HepG2 (cell line): ENCODE measurements around the gene FXYD5. TPM values are rescaled to one million over a fixed set of nuclear protein-coding genes. Genes with fewer than 3 reads are reported as not detected.

ENCODE experiments used
- ATAC-seq: fragments of 200-7000 bp; cut with Tn5 transposase; 3 replicates; pipeline ENCODE4 v1.9.1; 2020; ENCODE audit warnings: mild to moderate bottlenecking, moderate library complexity
- BruUV-seq: library from RNA; stranded (reverse); fragments of 400-500 nt; replicated peaks from 2 replicates; lab custom pipeline; 2021; lab: Mats Ljungman, UMichigan
- CTCF ChIA-PET: fragments of 300-600 bp; formaldehyde crosslinking; extraction: SDS; loops from one replicate; lab custom pipeline; 2021; ENCODE audit warnings: low total read pairs, inconsistent platforms, low intra/inter-chr PET ratio; lab: Yijun Ruan, JAX
- POLR2A ChIA-PET: fragments of 350-600 bp; sonication (Branson Sonifier 250); formaldehyde crosslinking; loops from one replicate; lab custom pipeline; 2020; ENCODE audit warnings: antibody characterized with exemption, inconsistent platforms; lab: Yijun Ruan, JAX
- DNase-seq: peaks from one replicate; pipeline ENCODE4 v3.0.0-alpha.2; 2015; ENCODE audit warnings: low spot score
- FAIRE-seq: peaks from 3 replicates; lab custom pipeline; 2011; peaks lifted over from hg19 to GRCh38; lab: Jason Lieb, UNC
- H2AFZ ChIP-seq: one replicate; pipeline ENCODE4 v1.6.1; 2011; ENCODE audit warnings: low read length, inconsistent platforms
- H3K27ac ChIP-seq: fragments of 300-600 bp; 3 replicates; pipeline ENCODE4 v1.8.0; 2011; ENCODE audit warnings: mixed run types, mild to moderate bottlenecking, mixed read lengths, low read length, inconsistent platforms; ENCODE audit not compliant: insufficient read depth; ENCODE audit errors: extremely low read length
- H3K27me3 ChIP-seq, 2 experiments: fragments of 200-600 bp in 1 of 2; 2 replicates in 1 of 2; 3 replicates in 1 of 2; pipeline versions ENCODE4 v1.6.0 to v1.8.0; 2011; ENCODE audit warnings: low read length in 2 of 2, mild to moderate bottlenecking in 2 of 2, moderate library complexity in 2 of 2, inconsistent platforms in 1 of 2; ENCODE audit not compliant: insufficient read depth in 2 of 2, control insufficient read depth in 1 of 2
- H3K36me3 ChIP-seq, 2 experiments: fragments of 200-600 bp in 1 of 2; replicated peaks in 1 of 2; 2 replicates in 1 of 2; 3 replicates in 1 of 2; pipeline versions ENCODE4 v1.5.1 to v1.8.0; 2011; ENCODE audit warnings: low read length in 2 of 2, inconsistent platforms in 1 of 2; ENCODE audit not compliant: insufficient read depth in 2 of 2, control insufficient read depth in 1 of 2
- H3K4me1 ChIP-seq: 2 replicates; pipeline ENCODE4 v1.5.1; 2012; ENCODE audit warnings: low read length, inconsistent platforms; ENCODE audit not compliant: insufficient read depth
- H3K4me2 ChIP-seq: 2 replicates; pipeline ENCODE4 v1.6.0; 2011; ENCODE audit warnings: low read depth, low read length, inconsistent platforms
- H3K4me3 ChIP-seq, 3 experiments: fragments of 200-600 bp in 1 of 3; sonication (generic), shearing (Covaris generic) in 1 of 3; replicated peaks in 1 of 3; 2 replicates each; pipeline ENCODE4 v1.5.1; 2011 to 2016; ENCODE audit warnings: low read length in 3 of 3, inconsistent platforms in 2 of 3, low read depth in 2 of 3, mild to moderate bottlenecking in 2 of 3, control low read depth in 1 of 3, mixed read lengths in 1 of 3; ENCODE audit not compliant: insufficient read depth in 1 of 3
- H3K79me2 ChIP-seq: one replicate; pipeline ENCODE4 v1.6.1; 2011; ENCODE audit warnings: low read length, inconsistent platforms; ENCODE audit not compliant: insufficient read depth
- H3K9ac ChIP-seq: 2 replicates; pipeline ENCODE4 v1.6.0; 2011; ENCODE audit warnings: mild to moderate bottlenecking, low read depth, low read length, inconsistent platforms; ENCODE audit not compliant: insufficient read depth
- H3K9me3 ChIP-seq: 2 replicates; pipeline ENCODE4 v1.5.1; 2012; ENCODE audit warnings: mild to moderate bottlenecking, low read length
- H4K20me1 ChIP-seq: 2 replicates; pipeline ENCODE4 v1.6.0; 2011; ENCODE audit warnings: inconsistent platforms, mild to moderate bottlenecking, low read length, moderate library complexity; ENCODE audit not compliant: insufficient read depth
- GABPB1 ChIP-seq: IDR thresholded peaks from 2 replicates; pipeline ENCODE4 v1.6.1; 2016; ENCODE audit warnings: mild to moderate bottlenecking, missing genetic modification reagents, moderate library complexity, missing compliant biosample characterization
- GTF3A ChIP-seq: sonication (generic); formaldehyde crosslinking; conservative IDR thresholded peaks from 2 replicates; pipeline ENCODE4 v1.4.0; 2020; ENCODE audit warnings: mild to moderate bottlenecking, missing genetic modification reagents
- HIC2 ChIP-seq: sonication (generic); formaldehyde crosslinking; IDR thresholded peaks from 2 replicates; pipeline ENCODE4 v1.9.0; 2022; ENCODE audit warnings: low read depth, missing genetic modification reagents
- HOXA3 ChIP-seq: sonication (generic); formaldehyde crosslinking; IDR thresholded peaks from 2 replicates; pipeline ENCODE4 v1.5.0; 2020; ENCODE audit warnings: missing genetic modification reagents
- IRF2 ChIP-seq: IDR thresholded peaks from 2 replicates; pipeline ENCODE4 v1.6.1; 2018; ENCODE audit warnings: missing genetic modification reagents, missing compliant biosample characterization
- REPIN1 ChIP-seq: sonication (generic); formaldehyde crosslinking; IDR thresholded peaks from 2 replicates; pipeline ENCODE4 v1.8.0; 2022; ENCODE audit warnings: missing genetic modification reagents, low read depth, mild to moderate bottlenecking, borderline replicate concordance
- ZBTB21 ChIP-seq: sonication (generic); formaldehyde crosslinking; IDR thresholded peaks from 2 replicates; pipeline ENCODE4 v1.4.0; 2020; ENCODE audit warnings: missing genetic modification reagents
- ZNF724P ChIP-seq: sonication (generic); formaldehyde crosslinking; IDR thresholded peaks from 2 replicates; pipeline ENCODE4 v1.8.0; 2022; ENCODE audit warnings: missing genetic modification reagents, borderline replicate concordance
- WGBS: methylation state at CpG from one replicate; pipeline ENCODE4 v1.1.6; 2017; ENCODE audit warnings: low lambda C conversion rate; 5-methylcytosine and 5-hydroxymethylcytosine counted together
- in situ Hi-C: cut with HindIII; loops from 2 replicates; pipeline ENCODE4 v1.10.0; 2017; ENCODE audit warnings: low pct_unique_long_range_greater_than_20kb; ENCODE audit not compliant: extremely low pct_ligation_motif_present
- intact Hi-C: fragments of 100-400 bp; cut with micrococcal nuclease; formaldehyde crosslinking; loops from one replicate; pipeline ENCODE4 v1.10.0; 2022; ENCODE audit not compliant: unreplicated experiment
- polyA plus RNA-seq, 8 experiments: library from polyadenylated mRNA; depleted of rRNA in 3 of 8; stranded (reverse) in 7 of 8; unstranded in 1 of 8; fragments of >200 nt; fragmentation: Illumina TruSeq in 4 of 8; extraction: Trizol in 4 of 8; gene quantifications; 2 replicates each; pipeline versions ENCODE4 v1.2.1 to v1.2.3, GENCODE V29; 2011 to 2016; ENCODE audit warnings: low read depth in 4 of 8, missing spikeins in 1 of 8, mixed read lengths in 1 of 8; ENCODE audit not compliant: insufficient read depth in 1 of 8
- total RNA-seq, 5 experiments: library from RNA; depleted of rRNA; stranded (reverse); fragments of >200 nt; fragmentation: Illumina TruSeq; extraction: Trizol; gene quantifications; 2 replicates each; pipeline ENCODE4 v1.2.3, GENCODE V29; 2016; ENCODE audit warnings: low read depth in 1 of 5
- TF ChIP-seq, protein P1 (sequence below): sonication (generic); formaldehyde crosslinking; IDR thresholded peaks from 2 replicates; pipeline ENCODE4 v1.5.0; 2020; ENCODE audit warnings: mild to moderate bottlenecking, missing genetic modification reagents
- TF ChIP-seq, protein P2 (sequence below): sonication (generic); formaldehyde crosslinking; IDR thresholded peaks from 2 replicates; pipeline ENCODE4 v1.4.0; 2020; ENCODE audit warnings: missing genetic modification reagents
- TF ChIP-seq, protein P3 (sequence below): sonication (generic); formaldehyde crosslinking; IDR thresholded peaks from 2 replicates; pipeline ENCODE4 v1.5.0; 2020; ENCODE audit warnings: missing genetic modification reagents

FXYD5 gene
- total and polyA plus RNA-seq, 2 of the 13 experiments (the other 11 are each of a cell fraction or from before 2014, with no cell fraction given): 0.65 TPM; not detected in 1

DNA sequence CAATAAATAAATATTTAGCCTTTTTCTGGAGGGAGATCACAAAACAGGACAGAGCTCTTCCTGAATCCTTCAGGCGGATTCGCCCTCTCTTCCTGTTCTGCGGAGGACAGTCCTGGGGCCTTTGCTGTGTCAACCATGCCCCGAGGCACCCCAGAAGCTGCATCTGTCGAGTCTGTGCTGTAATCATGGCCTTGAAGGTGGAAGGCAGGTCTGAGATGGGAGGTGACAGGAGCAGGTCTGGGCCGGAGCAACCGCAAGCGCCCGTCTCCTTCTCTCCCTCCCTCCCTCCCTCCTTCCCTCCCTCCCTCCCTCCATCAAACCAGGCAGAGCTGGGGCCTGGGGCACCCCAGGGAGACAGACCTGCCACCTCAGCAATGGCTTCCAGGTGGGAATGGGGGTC lies 43.6 kb upstream of the FXYD5 start (continued):
- TF ChIP-seq, protein P1, sequence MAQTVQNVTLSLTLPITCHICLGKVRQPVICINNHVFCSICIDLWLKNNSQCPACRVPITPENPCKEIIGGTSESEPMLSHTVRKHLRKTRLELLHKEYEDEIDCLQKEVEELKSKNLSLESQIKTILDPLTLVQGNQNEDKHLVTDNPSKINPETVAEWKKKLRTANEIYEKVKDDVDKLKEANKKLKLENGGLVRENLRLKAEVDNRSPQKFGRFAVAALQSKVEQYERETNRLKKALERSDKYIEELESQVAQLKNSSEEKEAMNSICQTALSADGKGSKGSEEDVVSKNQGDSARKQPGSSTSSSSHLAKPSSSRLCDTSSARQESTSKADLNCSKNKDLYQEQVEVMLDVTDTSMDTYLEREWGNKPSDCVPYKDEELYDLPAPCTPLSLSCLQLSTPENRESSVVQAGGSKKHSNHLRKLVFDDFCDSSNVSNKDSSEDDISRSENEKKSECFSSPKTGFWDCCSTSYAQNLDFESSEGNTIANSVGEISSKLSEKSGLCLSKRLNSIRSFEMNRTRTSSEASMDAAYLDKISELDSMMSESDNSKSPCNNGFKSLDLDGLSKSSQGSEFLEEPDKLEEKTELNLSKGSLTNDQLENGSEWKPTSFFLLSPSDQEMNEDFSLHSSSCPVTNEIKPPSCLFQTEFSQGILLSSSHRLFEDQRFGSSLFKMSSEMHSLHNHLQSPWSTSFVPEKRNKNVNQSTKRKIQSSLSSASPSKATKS (CRISPR knock-in tag): no peak

DNA sequence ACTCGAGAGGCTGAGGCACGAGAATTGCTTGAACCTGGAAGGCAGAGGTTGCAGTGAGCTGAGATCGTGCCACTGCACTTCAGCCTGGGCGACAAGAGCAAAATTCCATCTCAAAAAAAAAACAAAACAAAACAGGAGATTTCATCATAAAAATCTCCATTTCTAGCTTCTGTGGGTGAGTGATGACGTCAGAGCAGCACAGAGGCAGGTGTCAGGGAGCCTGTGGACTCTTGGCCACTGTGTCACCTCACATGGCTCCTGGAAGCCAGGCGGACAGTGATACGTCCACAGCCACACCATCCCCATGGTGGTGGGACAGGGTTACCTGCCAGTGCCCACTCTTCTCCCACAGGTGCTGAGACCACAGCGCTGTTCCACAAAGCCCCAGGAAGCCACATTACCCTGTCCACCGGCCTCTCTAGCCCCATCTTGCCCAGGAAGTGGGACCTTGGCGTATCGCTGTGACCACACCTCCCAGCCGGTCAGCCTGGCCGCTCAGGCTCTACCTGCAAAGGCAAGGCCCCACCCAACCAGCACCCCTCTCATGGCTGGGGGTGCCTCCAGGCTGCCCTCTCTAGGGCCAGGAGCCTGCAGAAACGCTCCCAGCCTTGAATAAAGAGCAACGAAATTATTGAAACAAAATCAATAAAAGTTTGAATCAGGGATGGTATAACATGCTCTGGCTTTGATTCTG lies 41.4 kb upstream of the FXYD5 start:
- H3K79me2 ChIP-seq: no peaks in the 10 kb centered on the region
- no peak for ATAC-seq
- peak overlapping the region; percentile 57 for H3K4me2 ChIP-seq
- intact Hi-C loops: no loop called here
- BruUV-seq: no TSS peak
- WGBS: 45% methylated on average over 14 of the region's 15 CpGs
- peak overlapping the region in 1 of 3 experiments; percentile 25; a peak in 1 of 6 replicates for H3K4me3 ChIP-seq
- ChIA-PET POLR2A (no interaction called here), CTCF (no interaction called here)
- peaks cover 84% of the 10 kb centered on the region for H3K4me1 ChIP-seq
- DNase-seq: peak; percentile 17
- 0 out of 5 replicates have a peak, but pooled peaks cover 0 to 6% of the 10 kb centered on the region in 2 experiments for H3K27me3 ChIP-seq
- H4K20me1 ChIP-seq: no peaks in the 10 kb centered on the region
- no peak for FAIRE-seq
- no peaks in the 10 kb centered on the region for H3K36me3 ChIP-seq
- in situ Hi-C loops: no loop called here
- H2AFZ ChIP-seq: no peak overlapping the region
- H3K9ac ChIP-seq: no peak overlapping the region
- no peak overlapping the region for H3K27ac ChIP-seq
- H3K9me3 ChIP-seq: no peaks in the 10 kb centered on the region
- TF ChIP-seq GTF3A (CRISPR knock-in tag) (no peak), HOXA3 (peak; percentile 30; the same call in 1 of the 2 replicates), GABPB1 (CRISPR knock-in tag) (peak; percentile 12; the same call in 1 of the 2 replicates), IRF2 (no peak), ZBTB21 (CRISPR knock-in tag) (peak; percentile 76), HIC2 (CRISPR knock-in tag) (no peak), REPIN1 (CRISPR knock-in tag) (no peak), ZNF724P (CRISPR knock-in tag) (no peak)
- TF ChIP-seq, protein P2, sequence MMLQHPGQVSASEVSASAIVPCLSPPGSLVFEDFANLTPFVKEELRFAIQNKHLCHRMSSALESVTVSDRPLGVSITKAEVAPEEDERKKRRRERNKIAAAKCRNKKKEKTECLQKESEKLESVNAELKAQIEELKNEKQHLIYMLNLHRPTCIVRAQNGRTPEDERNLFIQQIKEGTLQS (CRISPR knock-in tag): no peak
- TF ChIP-seq, protein P3, sequence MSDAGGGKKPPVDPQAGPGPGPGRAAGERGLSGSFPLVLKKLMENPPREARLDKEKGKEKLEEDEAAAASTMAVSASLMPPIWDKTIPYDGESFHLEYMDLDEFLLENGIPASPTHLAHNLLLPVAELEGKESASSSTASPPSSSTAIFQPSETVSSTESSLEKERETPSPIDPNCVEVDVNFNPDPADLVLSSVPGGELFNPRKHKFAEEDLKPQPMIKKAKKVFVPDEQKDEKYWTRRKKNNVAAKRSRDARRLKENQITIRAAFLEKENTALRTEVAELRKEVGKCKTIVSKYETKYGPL (CRISPR knock-in tag): no peak
